ENCODE data around the gene MEGF11.
"Not testable (repeated sequence)": the region's sequence is repeated elsewhere in the genome, so short reads cannot be mapped to it uniquely, and the experiment has no call there.

The MEGF11 gene

GRCh38 chr15:66275352-66275751 is 21.8 kb upstream of the MEGF11 start:
- DNase-seq (ENCODE audit: low read depth): no peak
- TF ChIP-seq CTCF (conservative IDR thresholded peaks at IDR 0.05; ENCODE audit: low read length): no peak
- H3K4me3 ChIP-seq (ENCODE audit: low read length): no peak overlapping the region

GRCh38 chr15:66270932-66271331 is 17.4 kb upstream of the MEGF11 start:
- no peak for DNase-seq (ENCODE audit: low read depth)
- no peak for TF ChIP-seq CTCF (conservative IDR thresholded peaks at IDR 0.05; ENCODE audit: low read length)
- H3K4me3 ChIP-seq (ENCODE audit: low read length): no peak overlapping the region

GRCh38 chr15:66269326-66270090 is 16.0 kb upstream of the MEGF11 start:
- no peak overlapping the region for H3K4me3 ChIP-seq (ENCODE audit: low read length)
- no peak for TF ChIP-seq CTCF (conservative IDR thresholded peaks at IDR 0.05; ENCODE audit: low read length)
- DNase-seq (ENCODE audit: low read depth): peak; percentile 52

GRCh38 chr15:66264859-66265513 is 11.4 kb upstream of the MEGF11 start:
- no peak for TF ChIP-seq CTCF (conservative IDR thresholded peaks at IDR 0.05; ENCODE audit: low read length)
- no peak for DNase-seq (ENCODE audit: low read depth)
- H3K4me3 ChIP-seq (ENCODE audit: low read length): no peak overlapping the region

GRCh38 chr15:66262837-66263236 is 9.3 kb upstream of the MEGF11 start:
- not testable (repeated sequence) for DNase-seq (ENCODE audit: low read depth); H3K4me3 ChIP-seq (ENCODE audit: low read length)

GRCh38 chr15:66261056-66261455 is 7.5 kb upstream of the MEGF11 start:
- H3K4me3 ChIP-seq (ENCODE audit: low read length): no peak overlapping the region
- DNase-seq (ENCODE audit: low read depth): no peak
- TF ChIP-seq CTCF (conservative IDR thresholded peaks at IDR 0.05; ENCODE audit: low read length): no peak

GRCh38 chr15:66256692-66257091 is 3.1 kb upstream of the MEGF11 start:
- DNase-seq (ENCODE audit: low read depth): no peak
- H3K4me3 ChIP-seq (ENCODE audit: low read length): no peak overlapping the region
- TF ChIP-seq CTCF (conservative IDR thresholded peaks at IDR 0.05; ENCODE audit: low read length): no peak

Data from AG10803 (cell line).